ENCODE results near the gene PGBD5. TPM values are rescaled to one million over a fixed set of nuclear protein-coding genes. Genes with fewer than 3 reads are reported as not detected.

PGBD5 gene
- total RNA-seq, 1 experiment from 2014 or later, result 1.3 TPM

DNA sequence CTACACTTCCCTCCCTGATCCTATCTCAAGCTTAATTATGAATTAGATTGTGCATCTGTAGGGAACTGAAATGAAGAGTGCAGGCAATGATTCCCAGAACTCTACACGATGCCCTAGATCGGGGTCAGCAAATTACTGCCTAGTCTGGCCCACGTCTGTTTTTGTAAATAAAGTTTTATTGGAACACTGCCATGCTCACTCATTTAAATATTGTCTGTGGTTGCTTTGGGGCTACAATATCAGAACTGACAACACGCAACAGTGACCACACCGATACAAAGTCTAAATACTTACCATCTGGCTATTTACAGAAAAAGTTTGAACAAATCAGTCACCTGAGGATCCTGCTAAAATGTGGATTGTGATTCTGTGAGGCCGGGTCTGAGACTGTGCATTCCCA lies 74.1 kb downstream of the PGBD5 start:
- H3K4me3 ChIP-seq, result no peak overlapping the region
- H3K27me3 ChIP-seq (replicated peaks), result no peaks in the 10 kb centered on the region
- H3K9me3 ChIP-seq (replicated peaks), result no peaks in the 10 kb centered on the region
- no peak for DNase-seq (ENCODE audit: low read depth in 1 of 2, low spot score in 2 of 2)
- no peaks in the 10 kb centered on the region for H3K36me3 ChIP-seq
- no peaks in the 10 kb centered on the region for H3K4me1 ChIP-seq (replicated peaks)
- H3K27ac ChIP-seq, result no peak overlapping the region

DNA sequence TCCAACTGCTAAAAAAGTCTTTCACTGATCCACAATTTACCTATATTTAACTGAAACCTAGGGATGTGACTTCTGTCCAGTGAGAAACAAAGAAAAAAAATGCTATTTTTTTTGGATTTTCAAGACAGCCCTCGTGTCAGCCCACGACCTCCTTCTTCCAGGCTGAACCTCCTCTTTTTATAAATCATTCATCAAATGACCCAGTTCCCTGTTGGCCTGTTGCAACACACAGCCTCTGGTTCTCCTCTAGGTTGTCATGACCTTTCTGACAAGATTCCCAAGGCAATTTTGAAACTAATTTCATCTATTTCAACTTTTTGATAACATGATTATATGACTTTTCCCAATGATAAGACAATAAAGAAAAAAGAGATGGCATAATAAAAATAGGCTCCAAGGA lies 74.6 kb downstream of the PGBD5 start:
- Histone ChIP-seq H3K9me3 (replicated peaks) (no peaks in the 10 kb centered on the region), H3K27ac (no peak overlapping the region), H3K36me3 (no peaks in the 10 kb centered on the region), H3K4me3 (no peak overlapping the region), H3K27me3 (replicated peaks) (no peaks in the 10 kb centered on the region), H3K4me1 (replicated peaks) (no peaks in the 10 kb centered on the region)
- no peak for DNase-seq (ENCODE audit: low read depth in 1 of 2, low spot score in 2 of 2)

DNA sequence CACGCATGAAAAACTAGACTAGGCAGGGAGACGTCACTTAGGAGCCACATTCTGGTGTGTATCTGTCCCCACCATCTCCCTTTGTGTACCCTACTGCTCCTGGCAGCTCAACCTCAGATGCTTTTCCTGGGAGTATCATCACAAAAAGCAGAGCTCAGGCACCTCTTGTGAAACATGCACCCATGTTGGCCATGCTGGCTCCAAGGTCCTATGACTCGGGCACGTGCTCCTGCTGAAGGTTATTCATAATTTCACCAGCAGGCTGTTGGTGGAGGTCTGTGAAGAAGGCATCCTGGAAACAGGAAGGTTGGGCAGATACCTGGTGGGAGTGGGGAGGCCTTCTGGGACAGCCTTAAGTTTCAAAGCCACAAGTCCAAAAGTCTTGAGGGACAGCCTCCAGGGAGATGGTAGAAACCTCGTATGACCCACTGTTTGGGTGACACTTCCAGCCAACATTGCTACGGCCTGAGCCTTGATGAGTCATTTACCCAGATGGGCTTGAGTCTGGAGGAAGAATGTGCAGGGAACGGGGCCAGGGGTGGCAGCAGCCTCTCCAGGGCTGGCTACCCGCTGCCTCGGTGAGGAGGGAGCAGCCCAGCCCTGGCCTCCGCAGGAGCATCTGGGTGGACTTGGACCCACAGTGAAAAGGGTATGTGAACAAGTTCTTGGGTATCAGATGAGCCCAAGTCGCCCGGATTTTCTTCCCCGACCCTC lies 75.8 kb downstream of the PGBD5 start:
- H3K4me1 ChIP-seq (replicated peaks), result no peaks in the 10 kb centered on the region
- no peak for DNase-seq (ENCODE audit: low read depth in 1 of 2, low spot score in 2 of 2)
- no peak overlapping the region for H3K27ac ChIP-seq
- H3K36me3 ChIP-seq, result no peaks in the 10 kb centered on the region
- no peaks in the 10 kb centered on the region for H3K27me3 ChIP-seq (replicated peaks)
- H3K9me3 ChIP-seq (replicated peaks), result no peaks in the 10 kb centered on the region
- H3K4me3 ChIP-seq, result no peak overlapping the region

DNA sequence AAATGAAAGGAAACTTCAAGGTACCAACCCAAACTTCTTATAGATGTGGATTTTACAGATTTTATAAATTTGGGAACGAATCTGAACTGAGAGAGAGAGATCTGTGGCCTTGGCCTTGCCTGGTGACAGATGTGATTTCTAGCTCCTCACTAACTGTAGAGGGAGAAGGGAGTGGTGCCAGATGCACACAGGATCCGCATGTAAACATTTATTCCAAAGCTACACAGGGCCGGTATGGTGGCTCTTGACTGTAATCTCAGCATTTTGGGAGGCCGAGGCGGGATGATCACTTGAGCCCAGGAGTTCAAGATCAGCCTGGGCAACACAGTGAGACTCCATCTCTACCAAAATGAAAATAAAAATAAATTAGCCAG lies 77.1 kb downstream of the PGBD5 start:
- Histone ChIP-seq H3K36me3 (no peaks in the 10 kb centered on the region), H3K27ac (no peak overlapping the region), H3K9me3 (replicated peaks) (no peaks in the 10 kb centered on the region), H3K4me3 (no peak overlapping the region), H3K4me1 (replicated peaks) (no peaks in the 10 kb centered on the region), H3K27me3 (replicated peaks) (no peaks in the 10 kb centered on the region)
- DNase-seq (ENCODE audit: low read depth in 1 of 2, low spot score in 2 of 2), result no peak

DNA sequence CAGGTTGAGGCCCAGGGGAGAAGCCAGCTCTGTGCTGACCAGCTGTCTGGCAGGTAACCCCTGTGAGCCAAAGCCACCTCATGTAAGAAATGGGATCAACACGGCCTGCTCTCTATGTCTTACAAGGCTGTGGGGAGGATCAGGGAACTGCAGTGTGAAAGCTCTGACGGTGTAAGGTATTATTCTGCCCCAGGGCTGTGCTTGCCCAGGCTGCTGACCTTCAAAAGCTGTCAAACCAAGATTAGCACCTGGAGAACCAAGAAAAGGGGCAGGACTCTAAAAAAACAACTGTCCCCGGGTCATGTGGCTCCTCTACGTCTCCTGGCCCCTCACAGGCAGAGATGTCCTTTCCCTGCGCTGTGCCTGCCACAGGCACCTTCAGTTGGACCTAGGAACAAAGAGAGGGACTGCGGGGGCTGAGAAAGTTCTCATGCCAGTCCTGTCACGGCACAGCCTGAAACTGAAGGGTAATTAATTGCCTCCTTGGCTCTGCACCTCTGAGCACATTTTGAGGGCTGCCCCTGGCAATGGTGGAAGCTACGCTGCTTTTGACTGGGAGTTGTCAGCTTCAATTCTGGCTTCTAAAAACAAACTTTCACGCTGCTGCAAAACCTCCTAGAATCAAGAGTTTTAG lies 77.6 kb downstream of the PGBD5 start:
- no peak overlapping the region for H3K4me3 ChIP-seq
- H3K36me3 ChIP-seq, result no peaks in the 10 kb centered on the region
- H3K9me3 ChIP-seq (replicated peaks), result no peaks in the 10 kb centered on the region
- no peak overlapping the region for H3K27ac ChIP-seq
- no peaks in the 10 kb centered on the region for H3K27me3 ChIP-seq (replicated peaks)
- H3K4me1 ChIP-seq (replicated peaks), result no peaks in the 10 kb centered on the region
- DNase-seq (ENCODE audit: low read depth in 1 of 2, low spot score in 2 of 2), result no peak

DNA sequence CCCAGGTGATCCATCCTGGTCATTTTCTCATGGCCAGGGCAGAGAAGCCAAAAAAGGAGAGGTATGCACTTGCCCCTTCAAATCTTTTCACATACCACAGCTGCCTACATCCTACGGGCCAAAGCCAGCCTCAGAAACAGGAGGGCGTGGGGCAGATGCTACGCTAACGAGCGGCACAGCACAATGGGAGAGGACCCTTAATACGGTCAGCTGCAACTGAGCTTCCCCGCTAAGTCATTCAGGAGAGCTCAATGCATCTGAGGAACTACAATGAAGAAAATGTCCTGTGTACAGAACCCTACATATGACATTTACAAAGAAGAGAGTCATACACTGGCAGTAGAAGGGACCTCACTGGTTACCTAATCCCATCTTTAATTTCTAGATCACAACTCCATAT lies 78.2 kb downstream of the PGBD5 start:
- H3K4me3 ChIP-seq, result no peak overlapping the region
- H3K27me3 ChIP-seq (replicated peaks), result no peaks in the 10 kb centered on the region
- H3K4me1 ChIP-seq (replicated peaks), result no peaks in the 10 kb centered on the region
- no peak overlapping the region for H3K27ac ChIP-seq
- H3K9me3 ChIP-seq (replicated peaks), result no peaks in the 10 kb centered on the region
- no peak for DNase-seq (ENCODE audit: low read depth in 1 of 2, low spot score in 2 of 2)
- no peaks in the 10 kb centered on the region for H3K36me3 ChIP-seq

DNA sequence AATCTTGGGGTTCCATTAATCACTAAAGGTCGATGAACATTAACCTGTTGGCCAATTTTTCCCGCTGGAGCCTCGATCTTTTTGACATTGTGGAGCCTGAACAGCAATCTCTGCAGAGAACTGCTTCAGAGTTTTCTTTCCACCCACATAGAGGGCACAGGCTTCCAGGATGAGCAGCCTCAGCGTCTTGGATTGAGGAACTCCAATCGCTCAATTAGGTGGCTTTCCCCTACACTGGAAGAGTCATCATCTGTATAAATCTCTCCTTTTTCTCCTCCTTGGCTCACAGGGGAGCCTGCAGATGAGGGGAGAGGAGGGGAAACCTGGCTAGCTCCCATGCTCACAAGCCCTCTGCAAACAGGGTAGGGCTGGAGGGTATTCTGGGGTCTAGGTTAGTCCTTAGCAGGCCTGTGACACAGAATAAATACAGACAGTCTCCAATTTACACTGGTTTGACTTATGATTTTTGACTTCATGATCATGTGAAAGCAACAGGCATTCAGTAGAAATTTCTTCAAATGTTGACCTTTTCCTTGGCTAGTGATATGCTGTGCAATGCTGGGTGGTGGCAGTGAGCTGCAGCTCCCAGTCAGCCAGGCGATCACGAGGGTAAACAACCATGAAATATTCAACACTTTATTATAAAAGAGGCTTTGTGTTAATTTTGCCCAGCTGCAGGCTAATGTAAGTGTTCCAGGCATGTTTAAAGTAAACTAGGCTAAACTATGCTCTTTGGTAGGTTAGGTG lies 80.8 kb downstream of the PGBD5 start:
- Histone ChIP-seq H3K27me3 (replicated peaks) (no peaks in the 10 kb centered on the region), H3K27ac (no peak overlapping the region), H3K4me3 (no peak overlapping the region), H3K36me3 (no peaks in the 10 kb centered on the region), H3K9me3 (replicated peaks) (no peaks in the 10 kb centered on the region), H3K4me1 (replicated peaks) (no peaks in the 10 kb centered on the region)
- no peak for DNase-seq (ENCODE audit: low read depth in 1 of 2, low spot score in 2 of 2)

DNA sequence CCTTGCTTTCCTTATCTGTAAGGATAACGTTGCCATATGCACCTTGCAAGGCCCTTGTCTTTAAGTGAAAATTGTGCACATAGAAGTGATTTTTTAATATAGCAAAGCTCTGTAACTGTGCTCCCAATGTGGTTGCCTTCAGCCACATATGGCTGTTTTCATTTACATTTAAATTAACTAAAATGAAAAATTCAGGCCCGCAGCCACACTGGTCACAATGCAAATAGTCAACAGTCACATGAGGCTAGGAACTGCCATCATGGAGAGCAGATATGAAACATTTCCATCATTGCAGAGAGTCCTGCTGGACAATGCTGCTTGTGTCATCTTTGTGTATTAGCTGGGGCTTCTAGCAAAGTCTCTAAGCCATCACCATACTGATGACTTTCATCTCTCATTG lies 83.4 kb downstream of the PGBD5 start:
- Histone ChIP-seq H3K4me3 (no peak overlapping the region), H3K27ac (no peak overlapping the region), H3K36me3 (no peaks in the 10 kb centered on the region), H3K4me1 (replicated peaks) (no peaks in the 10 kb centered on the region), H3K27me3 (replicated peaks) (no peaks in the 10 kb centered on the region), H3K9me3 (replicated peaks) (no peaks in the 10 kb centered on the region)
- DNase-seq (ENCODE audit: low read depth in 1 of 2, low spot score in 2 of 2), result no peak

DNA sequence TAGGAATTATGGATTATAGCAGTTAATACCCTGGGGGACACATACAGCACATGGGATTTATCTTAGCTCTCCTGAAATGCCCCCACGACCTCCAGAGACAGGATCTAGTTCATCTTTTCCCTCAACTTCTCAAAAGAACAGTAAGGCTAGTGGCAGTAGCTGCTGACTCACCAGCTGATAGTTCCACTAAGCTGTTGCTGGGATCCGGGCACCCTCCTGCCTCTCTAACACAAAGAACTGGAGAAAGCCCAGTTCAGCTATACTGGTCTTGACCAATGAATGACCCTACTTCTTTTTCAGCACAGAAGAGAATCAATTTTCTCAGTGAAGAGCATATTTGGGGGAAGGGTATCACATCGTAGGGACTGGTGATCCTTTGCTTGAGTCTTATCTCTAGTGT lies 84.1 kb downstream of the PGBD5 start:
- H3K9me3 ChIP-seq (replicated peaks), result no peaks in the 10 kb centered on the region
- no peak overlapping the region for H3K4me3 ChIP-seq
- H3K36me3 ChIP-seq, result no peaks in the 10 kb centered on the region
- no peak for DNase-seq (ENCODE audit: low read depth in 1 of 2, low spot score in 2 of 2)
- H3K27ac ChIP-seq, result no peak overlapping the region
- H3K4me1 ChIP-seq (replicated peaks), result no peaks in the 10 kb centered on the region
- H3K27me3 ChIP-seq (replicated peaks), result no peaks in the 10 kb centered on the region

DNA sequence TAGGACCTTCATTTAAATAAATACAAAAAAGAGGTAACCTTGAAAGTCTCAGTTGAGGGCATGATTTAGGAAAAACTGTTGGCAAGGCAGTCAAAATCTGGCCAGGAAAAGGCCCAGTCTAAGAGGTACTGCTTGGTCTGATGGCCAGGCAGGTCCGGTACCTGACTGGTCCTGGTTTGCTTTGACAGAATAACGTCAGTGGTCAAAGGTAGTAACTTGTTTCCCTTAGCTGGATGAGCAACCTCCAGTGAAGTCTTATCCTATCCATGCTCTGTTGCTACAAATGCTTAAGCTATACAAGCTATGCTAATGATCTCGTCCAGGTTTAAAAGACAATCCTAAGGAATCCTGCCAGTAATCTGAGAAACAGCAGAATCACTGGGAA lies 85.0 kb downstream of the PGBD5 start:
- no peak for DNase-seq (ENCODE audit: low read depth in 1 of 2, low spot score in 2 of 2)
- Histone ChIP-seq H3K4me3 (no peak overlapping the region), H3K27ac (no peak overlapping the region), H3K27me3 (replicated peaks) (no peaks in the 10 kb centered on the region), H3K9me3 (replicated peaks) (no peaks in the 10 kb centered on the region), H3K36me3 (no peaks in the 10 kb centered on the region), H3K4me1 (replicated peaks) (no peaks in the 10 kb centered on the region)

DNA sequence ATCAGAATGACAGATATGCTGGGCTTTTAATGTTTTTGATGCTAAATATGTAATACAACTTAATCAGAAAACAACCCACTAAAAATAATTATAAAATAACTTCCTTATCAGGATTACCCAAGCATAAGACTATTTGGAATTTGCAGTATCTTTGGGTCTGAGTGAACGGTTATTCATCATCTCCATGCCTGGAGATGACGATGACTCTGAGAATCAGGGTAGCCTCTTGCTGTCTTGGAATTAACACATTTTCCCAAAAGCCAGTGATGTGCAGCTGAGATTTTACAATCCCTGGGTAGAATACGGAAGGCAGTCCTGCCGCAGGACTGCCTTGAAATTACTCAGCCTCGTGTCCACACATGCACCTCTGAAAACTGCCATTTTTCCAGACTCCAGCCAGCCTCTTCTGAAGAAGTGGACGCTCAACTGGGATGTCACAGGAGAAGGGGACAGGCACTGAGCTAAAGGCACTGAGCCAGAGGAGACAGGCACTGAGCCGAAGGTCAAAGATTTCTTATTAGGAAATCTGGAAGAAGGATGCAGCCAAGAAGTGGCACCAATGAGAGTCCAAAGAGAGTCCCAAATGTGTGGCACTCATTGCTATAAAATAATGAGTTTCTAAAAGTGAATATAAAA lies 85.5 kb downstream of the PGBD5 start:
- Histone ChIP-seq H3K4me3 (no peak overlapping the region), H3K9me3 (replicated peaks) (no peaks in the 10 kb centered on the region), H3K36me3 (no peaks in the 10 kb centered on the region), H3K4me1 (replicated peaks) (no peaks in the 10 kb centered on the region), H3K27me3 (replicated peaks) (no peaks in the 10 kb centered on the region), H3K27ac (no peak overlapping the region)
- DNase-seq (ENCODE audit: low read depth in 1 of 2, low spot score in 2 of 2), result no peak

DNA sequence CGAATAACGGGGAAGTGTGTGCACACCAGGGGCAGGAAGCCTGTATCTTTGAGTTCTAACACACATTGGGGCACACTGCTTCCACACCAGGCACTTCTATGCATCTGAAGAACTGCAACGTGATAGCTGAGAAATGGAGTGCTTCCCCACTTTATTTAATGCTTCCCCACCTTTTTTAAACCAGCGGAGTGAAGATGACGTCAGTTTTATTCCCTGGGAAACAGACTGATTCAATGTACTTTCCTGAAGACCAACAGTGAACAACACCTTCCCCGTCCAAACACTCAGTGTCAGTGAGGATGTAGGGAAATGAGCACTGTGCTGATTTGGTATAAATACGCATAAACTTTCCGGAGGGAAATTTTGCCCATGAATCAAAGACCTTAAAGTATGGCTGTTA lies 87.1 kb downstream of the PGBD5 start:
- H3K36me3 ChIP-seq, result no peaks in the 10 kb centered on the region
- H3K9me3 ChIP-seq (replicated peaks), result no peaks in the 10 kb centered on the region
- DNase-seq (ENCODE audit: low read depth in 1 of 2, low spot score in 2 of 2), result no peak
- no peak overlapping the region for H3K27ac ChIP-seq
- no peaks in the 10 kb centered on the region for H3K27me3 ChIP-seq (replicated peaks)
- no peak overlapping the region for H3K4me3 ChIP-seq
- peaks cover 6% of the 10 kb centered on the region; the same call in 1 of the 2 replicates for H3K4me1 ChIP-seq (replicated peaks)

DNA sequence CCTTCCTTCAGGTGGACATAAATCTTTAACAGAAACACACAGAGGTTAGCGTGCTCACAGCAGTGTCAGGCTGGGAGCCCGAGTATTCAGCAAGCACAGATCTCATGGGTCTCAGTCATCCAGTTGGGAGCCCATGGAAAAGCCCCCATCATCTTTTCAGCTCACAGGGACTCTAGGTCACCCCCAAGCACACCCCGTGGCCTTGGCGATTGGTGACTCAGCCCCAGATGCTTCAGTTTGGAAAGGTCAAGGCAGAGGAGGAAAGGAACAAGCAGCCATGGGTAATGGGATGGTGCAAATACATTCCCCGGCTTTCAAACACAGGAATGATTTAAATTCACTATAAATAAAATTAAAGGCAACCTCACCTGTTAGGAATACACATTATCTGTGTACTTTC lies 88.9 kb downstream of the PGBD5 start:
- no peaks in the 10 kb centered on the region for H3K36me3 ChIP-seq

More for the DNA sequence above, 88.9 kb downstream of the PGBD5 start:
- Histone ChIP-seq H3K27ac (no peak overlapping the region), H3K4me1 (replicated peaks) (peaks cover 6% of the 10 kb centered on the region; the same call in 1 of the 2 replicates), H3K4me3 (no peak overlapping the region), H3K27me3 (replicated peaks) (no peaks in the 10 kb centered on the region), H3K9me3 (replicated peaks) (no peaks in the 10 kb centered on the region)
- DNase-seq (ENCODE audit: low read depth in 1 of 2, low spot score in 2 of 2), result no peak

Data from SJSA1 (cell line).